Activated T-cell treated with anti-CD3 and anti-CD28 coated beads, Interleukin-2, amount 50 U/mL, for 4 hours (primary cell): Measurements from ENCODE around the gene NUTM1. TPM values are rescaled to one million over a fixed set of nuclear protein-coding genes. Genes with fewer than 3 reads are reported as not detected.
"Not testable (repeated sequence)": the region's sequence is repeated elsewhere in the genome, so short reads cannot be mapped to it uniquely, and the experiment has no call there.

Experiments used
- ATAC-seq, 2 donors: fragments of 200-7000 bp; cut with Tn5 transposase; one replicate each; pipeline ENCODE4 v1.10.0; 2021
- DNase-seq: peaks from one replicate; pipeline ENCODE4 v3.0.0-alpha.2; 2020
- H3K27me3 Mint-ChIP-seq: one replicate; pipeline ENCODE4 v1.8.0; 2021; ENCODE audit warnings: low read depth, mixed read lengths
- H3K36me3 Mint-ChIP-seq: one replicate; pipeline ENCODE4 v1.8.0; 2022; ENCODE audit warnings: mixed read lengths; ENCODE audit not compliant: insufficient read depth
- H3K4me1 Mint-ChIP-seq: one replicate; pipeline ENCODE4 v1.8.0; 2021; ENCODE audit warnings: low read depth, mixed read lengths
- H3K4me3 Mint-ChIP-seq: one replicate; pipeline ENCODE4 v1.8.0; 2021; ENCODE audit warnings: mild to moderate bottlenecking, moderate library complexity, mixed read lengths
- H3K9me3 Mint-ChIP-seq: one replicate; pipeline ENCODE4 v1.8.0; 2021; ENCODE audit warnings: mixed read lengths
- total RNA-seq, 3 donors: library from RNA; stranded (reverse); gene quantifications; one replicate each; pipeline ENCODE4 v1.2.1, GENCODE V29; 2021

NUTM1 gene
- total RNA-seq, 3 donors from 2014 or later = not detected

- no peak for DNase-seq
- H3K4me1 Mint-ChIP-seq = peaks cover 41% of the 10 kb centered on the region
- no peaks in the 10 kb centered on the region for H3K9me3 Mint-ChIP-seq
- no peaks in the 10 kb centered on the region for H3K27me3 Mint-ChIP-seq
- peak overlapping the region; percentile 94 for H3K4me3 Mint-ChIP-seq
- no peak for ATAC-seq
- H3K36me3 Mint-ChIP-seq = peaks cover 13% of the 10 kb centered on the region
Observed at GRCh38 chr15:34365091-34365825, 22.1 kb downstream of the NUTM1 start.

GRCh38 chr15:34365836-34366235 is 22.7 kb downstream of the NUTM1 start:
- Mint-ChIP-seq H3K36me3 (peaks cover 11% of the 10 kb centered on the region), H3K4me1 (peaks cover 43% of the 10 kb centered on the region), H3K4me3 (peak overlapping the region; percentile 94), H3K9me3 (no peaks in the 10 kb centered on the region), H3K27me3 (no peaks in the 10 kb centered on the region)
- no peak for ATAC-seq
- no peak for DNase-seq

GRCh38 chr15:34366271-34367065 is 23.4 kb downstream of the NUTM1 start:
- ATAC-seq = peak; percentile 2 to 3
- Mint-ChIP-seq H3K36me3 (peaks cover 8% of the 10 kb centered on the region), H3K27me3 (no peaks in the 10 kb centered on the region), H3K4me3 (peak overlapping the region; percentile 94), H3K4me1 (peaks cover 43% of the 10 kb centered on the region), H3K9me3 (no peaks in the 10 kb centered on the region)
- peak; percentile 14 for DNase-seq

- no peaks in the 10 kb centered on the region for H3K27me3 Mint-ChIP-seq
- peaks cover 43% of the 10 kb centered on the region for H3K4me1 Mint-ChIP-seq
- DNase-seq = peak; percentile 84
- ATAC-seq = peak; percentile 92
- H3K9me3 Mint-ChIP-seq = no peaks in the 10 kb centered on the region
- H3K36me3 Mint-ChIP-seq = peaks cover 5% of the 10 kb centered on the region
- peak within 1 kb of the TSS; percentile 94 for H3K4me3 Mint-ChIP-seq
Observed at GRCh38 chr15:34367101-34368081, 24.3 kb downstream of the NUTM1 start, which contains the start of gene LPCAT4. LPCAT4 (minus strand) TSS chr15:34367196; CDS start chr15:34367100, 96 bp downstream.

GRCh38 chr15:34370129-34370528 is 27.0 kb downstream of the NUTM1 start:
- no peak overlapping the region for H3K4me3 Mint-ChIP-seq

GRCh38 chr15:34370643-34371042 is 27.5 kb downstream of the NUTM1 start:
- ATAC-seq (no peak), DNase-seq (no peak)
- Mint-ChIP-seq H3K9me3 (no peaks in the 10 kb centered on the region), H3K36me3 (no peaks in the 10 kb centered on the region), H3K4me3 (no peak overlapping the region), H3K27me3 (no peaks in the 10 kb centered on the region), H3K4me1 (peaks cover 28% of the 10 kb centered on the region)

More at GRCh38 chr15:34370129-34370528, 27.0 kb downstream of the NUTM1 start:
- Mint-ChIP-seq H3K36me3 (no peaks in the 10 kb centered on the region), H3K9me3 (no peaks in the 10 kb centered on the region), H3K4me1 (peaks cover 33% of the 10 kb centered on the region), H3K27me3 (no peaks in the 10 kb centered on the region)
- no peak for ATAC-seq
- DNase-seq = no peak

GRCh38 chr15:34373951-34374350 is 30.8 kb downstream of the NUTM1 start:
- ATAC-seq (no peak), DNase-seq (no peak)
- Mint-ChIP-seq H3K27me3 (no peaks in the 10 kb centered on the region), H3K4me3 (no peak overlapping the region), H3K36me3 (no peaks in the 10 kb centered on the region), H3K4me1 (peaks cover 9% of the 10 kb centered on the region), H3K9me3 (no peaks in the 10 kb centered on the region)

- ATAC-seq (no peak), DNase-seq (no peak)
- no peaks in the 10 kb centered on the region for H3K36me3 Mint-ChIP-seq
- no peak overlapping the region for H3K4me3 Mint-ChIP-seq
- H3K9me3 Mint-ChIP-seq = no peaks in the 10 kb centered on the region
- H3K27me3 Mint-ChIP-seq = no peaks in the 10 kb centered on the region
- H3K4me1 Mint-ChIP-seq = peaks cover 6% of the 10 kb centered on the region
Observed at GRCh38 chr15:34374816-34375215, 31.7 kb downstream of the NUTM1 start.

GRCh38 chr15:34375541-34375940 is 32.4 kb downstream of the NUTM1 start:
- H3K27me3 Mint-ChIP-seq, H3K36me3 Mint-ChIP-seq, DNase-seq, H3K9me3 Mint-ChIP-seq, H3K4me1 Mint-ChIP-seq, ATAC-seq, H3K4me3 Mint-ChIP-seq: not testable (repeated sequence)

- Mint-ChIP-seq H3K4me3 (no peak overlapping the region), H3K27me3 (no peaks in the 10 kb centered on the region), H3K36me3 (no peaks in the 10 kb centered on the region), H3K9me3 (no peaks in the 10 kb centered on the region), H3K4me1 (no peaks in the 10 kb centered on the region)
- ATAC-seq = no peak
- DNase-seq = no peak
Observed at GRCh38 chr15:34376856-34377255, 33.7 kb downstream of the NUTM1 start.

GRCh38 chr15:34380491-34380890 is 37.4 kb downstream of the NUTM1 start:
- H3K36me3 Mint-ChIP-seq, H3K4me1 Mint-ChIP-seq, H3K27me3 Mint-ChIP-seq, H3K4me3 Mint-ChIP-seq, DNase-seq, ATAC-seq, H3K9me3 Mint-ChIP-seq: not testable (repeated sequence)

- ATAC-seq, DNase-seq, H3K27me3 Mint-ChIP-seq, H3K9me3 Mint-ChIP-seq, H3K4me3 Mint-ChIP-seq, H3K36me3 Mint-ChIP-seq, H3K4me1 Mint-ChIP-seq: not testable (repeated sequence)
Observed at GRCh38 chr15:34381829-34382521, 38.9 kb downstream of the NUTM1 start.

- H3K9me3 Mint-ChIP-seq, DNase-seq, H3K36me3 Mint-ChIP-seq, H3K27me3 Mint-ChIP-seq, H3K4me1 Mint-ChIP-seq, H3K4me3 Mint-ChIP-seq, ATAC-seq: not testable (repeated sequence)
Observed at GRCh38 chr15:34389594-34390086, 46.5 kb downstream of the NUTM1 start.
